ENCODE results near the gene AGAP3.
A peak's percentile ranks its signal among the peaks of the same experiment; 100 is the strongest.

The AGAP3 gene

GRCh38 chr7:151116603-151117440 lies 30.5 kb downstream of the AGAP3 start:
- ChIA-PET CTCF (no interaction called here), POLR2A (ENCODE audit: low non-redundant PET) (interaction anchor here (1.1 kb wide), 1 partner anchor 36 kb away, joined by 5 read pairs; the partner anchor contains the start of gene FASTK)
- peak overlapping the region; percentile 91 for H3K27ac ChIP-seq
- TF ChIP-seq CTCF (conservative IDR thresholded peaks at IDR 0.05; ENCODE audit: low read depth): no peak
- DNase-seq (ENCODE audit: low spot score): no peak

GRCh38 chr7:151117565-151117964 lies 31.3 kb downstream of the AGAP3 start:
- ChIA-PET CTCF (no interaction called here), POLR2A (ENCODE audit: low non-redundant PET) (no interaction called here)
- peak overlapping the region; percentile 91 for H3K27ac ChIP-seq
- no peak for TF ChIP-seq CTCF (conservative IDR thresholded peaks at IDR 0.05; ENCODE audit: low read depth)
- DNase-seq (ENCODE audit: low spot score): no peak

- peak overlapping the region; percentile 91 for H3K27ac ChIP-seq
- CTCF ChIA-PET: no interaction called here
- POLR2A ChIA-PET (ENCODE audit: low non-redundant PET): no interaction called here
- DNase-seq (ENCODE audit: low spot score): no peak
- no peak for TF ChIP-seq CTCF (conservative IDR thresholded peaks at IDR 0.05; ENCODE audit: low read depth)
Observed at GRCh38 chr7:151118108-151119054, 32.1 kb downstream of the AGAP3 start.

GRCh38 chr7:151119055-151119415 lies 32.8 kb downstream of the AGAP3 start:
- ChIA-PET CTCF (no interaction called here), POLR2A (ENCODE audit: low non-redundant PET) (no interaction called here)
- TF ChIP-seq CTCF (conservative IDR thresholded peaks at IDR 0.05; ENCODE audit: low read depth): no peak
- DNase-seq (ENCODE audit: low spot score): no peak
- peak overlapping the region; percentile 91 for H3K27ac ChIP-seq

- ChIA-PET POLR2A (ENCODE audit: low non-redundant PET) (no interaction called here), CTCF (interaction anchor here (0.7 kb wide), 1 partner anchor 136 kb away, joined by 3 read pairs; no protein-coding TSS in a partner anchor)
- TF ChIP-seq CTCF (conservative IDR thresholded peaks at IDR 0.05; ENCODE audit: low read depth): no peak
- peak overlapping the region; percentile 91 for H3K27ac ChIP-seq
- no peak for DNase-seq (ENCODE audit: low spot score)
Observed at GRCh38 chr7:151119902-151120301, 33.6 kb downstream of the AGAP3 start.

GRCh38 chr7:151120896-151121295 lies 34.6 kb downstream of the AGAP3 start:
- CTCF ChIA-PET: no interaction called here
- POLR2A ChIA-PET (ENCODE audit: low non-redundant PET): no interaction called here
- H3K27ac ChIP-seq: peak overlapping the region; percentile 91
- no peak for DNase-seq (ENCODE audit: low spot score)
- no peak for TF ChIP-seq CTCF (conservative IDR thresholded peaks at IDR 0.05; ENCODE audit: low read depth)
